Glomerular visceral epithelial cell (primary cell): ENCODE data around the gene DNAJC16.
A peak's percentile ranks its signal among the peaks of the same experiment; 100 is the strongest.
"Not testable (repeated sequence)": the region's sequence is repeated elsewhere in the genome, so short reads cannot be mapped to it uniquely, and the experiment has no call there.

Experiments used
- DNase-seq: peaks from one replicate; pipeline ENCODE4 v3.0.0-alpha.2; 2016; ENCODE audit errors: extremely low spot score

The DNAJC16 gene

DNA sequence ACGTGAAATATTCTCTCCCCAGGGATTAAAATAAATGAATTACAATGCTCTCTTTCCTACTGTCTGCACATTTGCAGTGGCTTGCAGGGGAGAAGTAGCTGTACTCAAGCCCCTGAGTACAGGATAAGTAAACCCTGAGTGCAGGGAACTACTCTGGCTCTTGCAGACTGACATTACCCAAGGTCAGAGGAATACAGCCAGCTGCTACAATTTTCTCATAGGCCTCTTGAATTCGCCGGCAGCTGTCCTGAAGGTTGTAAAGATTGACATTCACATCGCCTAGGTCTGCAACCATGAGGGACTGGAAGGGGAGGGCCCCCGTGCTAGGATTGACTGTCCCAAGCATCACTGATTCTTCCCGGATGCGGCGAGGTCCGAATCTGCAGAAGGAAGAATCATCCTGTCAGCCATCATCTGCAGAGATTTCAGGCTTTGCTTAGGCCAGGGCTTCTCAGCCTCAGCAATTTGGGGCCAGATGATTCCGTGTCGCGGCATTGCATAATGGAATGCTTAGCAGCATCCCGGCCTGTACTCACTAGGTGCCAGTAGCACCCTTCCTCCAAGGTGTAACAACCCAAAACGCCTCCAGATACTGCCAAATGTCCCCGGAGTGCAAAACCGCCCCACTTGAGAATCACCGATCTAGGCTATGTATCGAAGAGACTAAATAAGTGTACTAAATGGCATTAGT lies 56.5 kb downstream of the DNAJC16 start:
- DNase-seq = no peak

DNA sequence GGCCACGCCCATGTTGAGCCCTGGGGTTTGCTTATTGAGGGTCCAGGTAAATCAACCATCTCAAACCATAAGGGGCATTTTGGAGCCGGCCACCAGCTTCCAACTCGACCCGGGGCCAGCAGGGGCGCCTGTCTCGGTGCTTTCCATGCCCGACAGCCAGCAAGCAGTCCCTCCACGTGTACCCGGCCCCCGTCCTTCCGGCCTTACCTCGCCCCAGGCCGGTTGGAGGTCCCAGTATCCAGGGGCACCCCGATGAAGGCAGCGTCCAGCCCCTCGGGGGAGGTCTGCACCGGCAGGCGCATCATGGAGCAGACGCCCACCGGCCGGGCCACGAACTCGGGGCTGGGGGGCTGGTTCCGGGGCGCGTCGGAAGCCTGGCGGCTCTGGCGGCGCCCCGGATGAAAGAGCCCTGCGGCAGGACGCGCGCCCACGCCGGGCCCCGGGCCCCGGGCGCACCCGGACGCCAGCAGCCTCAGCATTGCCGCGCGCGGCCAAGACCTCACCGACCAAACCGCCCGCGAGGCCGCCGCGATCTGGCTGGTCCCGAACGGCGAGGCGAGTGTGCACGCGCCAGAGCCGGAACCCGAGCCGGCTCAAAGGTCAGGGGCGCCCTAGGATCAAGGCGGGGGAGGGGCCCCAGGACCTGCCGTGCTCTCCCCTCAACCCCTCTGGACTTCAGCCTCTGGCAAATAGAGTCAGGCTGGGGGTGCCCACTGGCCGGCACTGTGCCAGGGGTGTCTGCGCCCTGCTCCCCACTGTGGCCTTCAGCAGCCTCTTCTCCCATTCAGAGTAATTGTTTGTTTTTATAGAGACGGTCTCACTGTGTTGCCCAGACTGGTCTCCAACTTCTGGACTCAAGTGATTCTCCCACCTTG lies 58.1 kb downstream of the DNAJC16 start, which contains the start of gene AGMAT:
Gene AGMAT (minus strand): TSS at position 563 of the 875 bp plus-strand sequence. CDS start 84 bp downstream, at position 479.
- DNase-seq = no peak

DNA sequence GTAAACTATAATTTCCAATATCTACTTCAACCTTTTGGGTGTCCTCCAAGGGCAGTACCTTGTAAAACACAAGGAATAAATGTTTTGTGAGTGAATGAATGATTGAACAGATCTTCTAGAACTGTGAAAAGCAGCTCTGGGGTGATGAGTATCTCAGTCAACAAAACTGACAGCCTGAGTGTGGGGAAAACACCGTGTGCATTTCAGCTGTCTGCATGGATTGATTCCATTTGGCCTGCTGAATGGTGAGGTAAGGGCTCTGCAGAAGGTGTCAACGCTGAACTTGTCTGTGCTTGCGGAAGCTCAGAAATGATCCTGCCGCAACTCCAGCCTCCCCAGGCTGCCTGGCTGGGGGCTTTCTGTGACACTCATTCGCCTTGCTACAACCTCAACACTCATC lies 65.6 kb downstream of the DNAJC16 start:
- no peak for DNase-seq

DNA sequence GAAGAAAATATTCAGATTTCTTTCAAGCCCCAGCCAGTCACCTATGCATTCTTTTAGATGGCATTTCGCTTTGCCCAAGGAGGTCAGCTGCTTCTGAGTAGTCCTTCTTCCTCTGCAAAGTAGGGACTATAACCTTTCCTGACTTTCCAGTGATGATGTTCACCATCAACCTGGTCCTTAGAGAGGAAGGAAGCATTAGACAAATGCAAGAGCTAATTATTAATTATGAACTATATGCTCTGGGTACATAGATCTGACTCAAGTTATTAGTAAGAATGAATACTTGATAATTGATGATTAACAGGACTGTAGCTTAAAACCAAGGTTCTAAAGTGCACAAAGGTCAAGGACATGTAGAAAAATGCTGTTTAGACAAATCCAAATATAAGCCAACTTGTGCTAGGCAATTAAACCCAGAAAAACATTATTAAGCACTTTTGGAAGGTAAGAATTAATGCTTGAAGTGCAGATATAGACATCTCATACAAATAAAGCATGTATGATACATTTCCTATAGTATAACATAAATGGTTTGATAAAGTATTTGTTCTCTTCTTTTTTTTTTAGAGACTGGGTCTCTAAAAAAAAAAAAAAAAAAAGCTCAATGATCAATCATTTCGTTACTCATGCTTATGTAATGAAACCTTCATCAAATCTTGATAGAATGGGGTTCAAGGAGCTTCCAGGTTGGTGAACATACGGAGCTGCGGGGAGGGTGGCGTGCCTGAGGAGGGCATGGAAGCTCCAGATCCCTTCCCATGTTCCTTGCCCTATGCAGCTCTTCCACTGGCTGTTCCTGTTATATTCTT lies 69.4 kb downstream of the DNAJC16 start:
- DNase-seq = no peak

DNA sequence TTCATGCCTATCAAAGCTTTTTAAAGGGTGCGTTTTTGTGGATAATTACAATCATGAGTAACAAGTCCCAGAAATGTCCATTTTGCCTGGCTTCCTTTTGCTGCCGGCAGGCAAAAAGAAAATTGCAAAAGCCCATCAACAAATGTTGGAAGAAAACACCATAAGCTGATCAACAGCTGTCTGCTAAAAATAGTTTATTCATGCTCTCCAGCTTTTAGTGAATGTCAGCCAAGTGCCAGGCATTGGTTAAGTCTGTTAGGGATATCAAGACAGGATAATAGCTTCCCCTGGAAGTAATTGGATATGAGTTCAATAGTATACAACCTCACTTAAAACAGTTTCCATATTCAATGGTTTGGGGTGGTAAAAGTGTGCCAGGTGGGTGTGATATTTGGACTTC lies 71.8 kb downstream of the DNAJC16 start:
- DNase-seq = no peak

DNA sequence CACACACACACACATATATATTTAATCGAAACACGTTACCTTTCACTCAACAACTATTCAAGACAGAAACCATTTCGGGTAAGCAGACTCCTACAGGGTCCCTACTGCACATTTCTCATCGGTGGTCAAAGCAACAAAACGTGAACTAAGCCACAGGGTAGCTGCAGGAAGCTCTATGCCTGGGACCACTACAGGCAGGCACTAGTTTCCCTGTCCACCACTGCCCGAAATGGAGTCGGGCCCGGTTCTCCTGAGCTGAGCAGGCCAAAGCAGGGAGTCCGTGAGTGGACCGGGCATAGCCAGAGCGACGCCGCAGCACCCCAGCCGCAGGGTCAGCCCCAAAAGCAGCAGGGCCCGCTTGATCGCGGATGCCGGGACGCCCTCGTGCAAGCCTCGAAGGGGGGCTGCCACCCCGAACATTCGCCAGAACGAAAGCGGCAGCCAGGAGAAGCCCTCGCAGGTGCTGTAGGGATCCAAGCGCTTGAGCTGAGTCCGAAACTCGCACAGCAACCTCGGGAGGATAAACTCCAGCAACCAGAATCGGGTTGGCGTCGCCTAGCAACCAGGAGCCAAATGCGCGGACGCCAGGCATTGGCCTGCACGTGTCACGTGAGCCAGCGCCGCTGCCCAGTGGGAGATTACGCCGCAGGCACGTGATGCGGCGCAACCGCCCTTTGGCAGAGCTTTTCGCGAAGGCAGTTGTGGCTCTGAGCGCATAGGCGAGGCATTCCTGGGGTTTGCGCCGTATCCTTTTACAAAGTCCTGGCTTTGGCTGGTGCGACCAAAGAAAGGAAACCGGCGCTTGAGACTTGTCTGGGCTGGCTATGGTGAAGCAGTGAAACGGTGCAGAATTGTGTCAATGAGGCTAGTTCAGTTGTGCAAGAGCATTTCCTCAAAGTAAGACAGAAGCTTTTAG lies 76.7 kb downstream of the DNAJC16 start:
- peak; percentile 93 for DNase-seq

DNA sequence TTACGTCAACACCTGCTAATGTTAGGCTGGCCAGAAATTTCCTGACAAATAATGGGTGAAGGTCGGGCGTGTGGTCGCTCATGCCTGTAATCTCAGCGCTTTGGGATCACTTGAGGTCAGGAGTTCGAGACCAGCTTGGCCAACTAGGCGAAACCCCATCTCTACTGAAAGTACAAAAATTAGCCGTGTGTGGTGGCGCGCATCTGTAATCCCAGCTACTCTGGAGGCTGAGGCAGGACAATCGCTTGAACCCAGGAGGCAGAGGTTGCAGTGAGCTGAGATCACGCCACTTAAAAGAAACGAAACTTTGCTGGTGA lies 77.3 kb downstream of the DNAJC16 start:
- not testable (repeated sequence) for DNase-seq

DNA sequence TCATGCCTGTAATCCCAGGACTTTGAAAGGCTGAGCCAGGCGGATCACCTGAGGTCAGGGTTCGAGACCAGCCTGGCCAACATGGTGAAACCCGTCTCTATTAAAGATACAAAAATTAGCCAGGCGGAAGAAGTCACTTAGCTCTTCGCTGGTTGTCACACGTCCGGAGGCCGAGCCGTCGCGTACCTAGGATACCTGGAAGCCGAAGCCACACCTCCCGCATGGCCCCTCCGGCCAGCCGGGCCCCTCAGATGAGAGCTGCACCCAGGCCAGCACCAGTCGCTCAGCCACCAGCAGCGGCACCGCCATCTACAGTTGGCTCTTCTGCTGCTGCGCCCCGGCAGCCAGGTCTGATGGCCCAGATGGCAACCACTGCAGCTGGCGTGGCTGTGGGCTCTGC lies 77.8 kb downstream of the DNAJC16 start:
- DNase-seq = not testable (repeated sequence)

DNA sequence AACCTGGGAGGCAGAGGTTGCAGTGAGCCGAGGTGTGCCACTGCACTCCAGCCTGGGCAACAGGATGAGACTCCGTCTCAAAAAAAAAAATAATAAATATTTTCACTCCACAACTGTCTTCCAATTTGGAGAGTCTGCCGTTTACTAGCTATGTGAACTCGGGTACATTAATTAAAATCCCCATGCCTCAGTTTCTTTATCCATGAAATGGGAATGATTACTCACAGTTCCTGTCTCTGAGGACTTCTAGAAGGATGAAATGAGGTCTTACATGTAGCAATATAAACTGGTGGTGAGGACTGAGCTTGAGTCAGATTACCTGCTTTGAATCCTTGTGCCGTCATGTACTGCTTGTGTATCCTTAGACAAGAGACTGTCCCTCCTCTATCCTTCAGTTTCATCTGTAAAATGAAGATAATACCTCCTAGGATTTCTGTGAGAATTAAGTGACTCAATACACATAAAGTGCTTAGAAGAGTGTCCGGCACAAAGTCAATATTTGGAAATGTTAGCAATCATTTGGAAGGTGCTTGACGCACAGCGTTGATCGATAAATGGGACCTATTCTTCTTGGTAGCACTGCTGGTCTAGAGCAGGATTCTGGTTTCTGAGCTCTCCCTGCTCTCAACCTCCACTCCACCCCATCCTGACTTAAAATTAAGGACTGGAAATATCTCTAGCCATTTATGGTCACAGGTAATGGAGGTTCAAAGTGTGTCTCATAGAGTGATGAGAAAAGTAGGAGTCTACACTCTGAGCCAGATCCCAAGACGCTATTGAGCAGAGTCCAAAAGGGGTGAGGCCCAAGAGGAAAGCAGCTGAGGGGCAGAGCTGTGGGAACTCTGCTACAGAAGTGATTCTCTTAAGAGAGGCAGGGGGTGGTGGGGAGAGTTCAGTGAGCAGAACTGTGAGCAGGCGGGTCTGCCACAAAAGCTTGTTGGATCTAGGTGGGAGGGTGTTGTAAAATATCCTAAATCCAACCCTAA lies 79.0 kb downstream of the DNAJC16 start:
- no peak for DNase-seq

DNA sequence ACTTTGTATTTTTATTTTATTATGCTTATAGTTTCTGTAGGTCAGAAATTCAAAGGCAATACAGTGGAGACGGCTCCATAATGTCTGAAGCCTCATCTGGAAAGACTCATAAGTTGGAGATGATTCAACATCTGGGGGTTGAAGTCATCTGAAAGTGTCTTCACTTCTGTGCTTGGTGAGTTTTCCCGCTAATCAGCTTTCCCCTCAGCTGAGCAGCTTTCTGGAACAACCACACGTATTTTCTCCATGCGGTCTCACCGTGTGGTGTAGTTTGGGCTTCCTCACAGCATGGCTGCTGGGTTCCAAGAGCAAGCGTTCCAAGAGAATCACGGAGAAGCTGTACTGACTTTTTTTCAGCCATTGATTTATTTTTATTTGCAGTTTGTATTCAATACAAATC lies 83.0 kb downstream of the DNAJC16 start:
- DNase-seq = no peak

DNA sequence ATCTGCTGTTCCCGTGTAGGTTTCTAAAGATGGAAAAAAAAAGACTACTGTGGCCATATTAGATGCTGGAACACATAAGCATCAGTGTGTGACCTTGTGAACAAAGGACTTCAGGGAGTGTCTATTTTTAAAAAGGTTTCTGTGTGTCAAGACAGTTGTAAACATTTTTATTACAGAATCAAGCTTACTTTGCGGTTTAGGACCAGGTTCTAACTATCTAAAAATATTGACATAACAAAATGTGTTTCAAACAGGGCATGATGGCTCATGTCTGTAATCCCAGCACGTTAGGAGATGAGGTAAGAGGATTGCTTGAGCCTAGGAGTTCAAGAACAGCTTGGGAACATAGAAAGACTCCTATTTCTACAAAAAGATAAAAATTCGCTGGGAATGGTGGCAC lies 83.5 kb downstream of the DNAJC16 start:
- no peak for DNase-seq

DNA sequence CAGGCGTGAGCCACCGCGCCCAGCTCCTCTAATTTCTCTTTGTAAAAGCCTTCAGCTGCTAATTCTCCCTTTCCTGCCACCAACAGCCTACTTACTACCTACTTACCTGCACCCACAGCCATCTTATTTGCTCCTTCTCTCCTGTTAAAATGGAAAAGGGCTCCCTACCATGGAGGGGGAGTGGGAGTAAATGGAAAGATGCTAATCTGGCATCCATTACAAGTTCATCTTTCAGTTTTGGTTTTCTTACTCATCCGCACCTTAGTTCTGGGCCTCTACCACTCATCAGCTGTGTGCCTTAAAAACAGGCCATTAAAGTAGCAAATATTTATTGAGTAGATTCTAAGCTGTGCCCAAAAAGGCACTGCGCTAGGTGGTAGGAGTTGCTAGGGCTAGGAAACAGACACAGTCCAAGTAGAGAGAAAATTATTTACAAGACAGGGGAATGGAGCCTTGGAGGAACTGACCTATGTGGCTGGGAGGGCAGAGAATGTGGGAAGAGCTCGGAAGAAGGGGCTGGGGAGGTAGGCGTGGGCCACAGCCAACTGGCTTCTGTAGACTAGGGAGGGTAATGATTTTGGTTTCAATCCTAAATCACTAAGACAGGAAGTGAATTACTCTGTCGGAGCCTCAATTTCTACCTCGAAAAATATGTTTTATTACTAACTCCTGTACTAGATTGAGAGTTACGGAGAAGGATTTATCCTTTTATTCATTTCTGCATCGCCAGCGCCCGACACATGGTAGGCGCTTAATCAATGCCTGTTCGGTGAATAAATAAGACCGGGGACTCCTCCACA lies 89.9 kb downstream of the DNAJC16 start:
- no peak for DNase-seq

DNA sequence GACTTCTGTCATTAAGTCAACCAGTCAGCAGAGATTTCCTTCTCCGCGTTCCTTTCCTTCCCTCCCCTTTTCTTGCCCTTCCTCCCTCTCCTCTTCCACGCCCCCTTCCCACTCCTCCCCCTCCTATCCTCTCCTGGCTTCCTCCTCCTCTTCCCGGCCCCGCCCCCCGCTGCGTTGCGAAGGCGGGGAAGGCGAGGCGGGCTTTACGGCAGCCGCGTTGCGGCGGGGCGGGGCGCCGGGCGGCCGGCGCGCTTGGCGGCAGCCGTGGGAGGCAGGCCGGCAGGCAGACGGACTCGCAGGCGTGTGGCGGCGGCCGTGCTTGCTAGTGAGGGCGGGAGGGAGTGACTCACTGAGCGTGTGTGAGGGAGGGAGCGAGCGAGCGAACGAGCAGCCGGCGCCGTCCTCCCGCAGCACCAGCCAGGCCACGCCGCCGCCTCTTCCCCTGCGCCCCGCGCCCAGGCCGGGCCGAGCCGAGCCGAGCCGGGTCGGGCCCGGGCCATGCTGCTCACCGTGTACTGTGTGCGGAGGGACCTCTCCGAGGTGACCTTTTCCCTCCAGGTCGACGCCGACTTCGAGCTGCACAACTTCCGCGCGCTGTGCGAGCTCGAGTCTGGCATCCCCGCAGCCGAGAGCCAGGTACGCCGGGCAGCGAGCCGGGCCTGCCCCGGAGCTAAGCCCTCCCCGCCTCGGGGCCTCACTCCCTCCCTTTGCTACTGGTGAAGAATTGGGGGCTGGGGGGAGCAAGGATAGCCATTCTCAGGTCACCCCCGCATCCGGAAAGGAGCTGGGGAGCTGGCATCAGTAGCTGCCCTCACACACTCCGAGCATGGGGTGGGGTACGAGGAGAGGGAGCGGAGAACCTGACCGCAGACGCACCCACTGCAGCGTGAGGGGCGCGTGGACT lies 90.8 kb downstream of the DNAJC16 start, which contains the start of gene DDI2:
Gene DDI2 (plus strand): TSS at position 286 of the 904 bp plus-strand sequence. CDS start 213 bp downstream, at position 499.
- DNase-seq = peak; percentile 99

DNA sequence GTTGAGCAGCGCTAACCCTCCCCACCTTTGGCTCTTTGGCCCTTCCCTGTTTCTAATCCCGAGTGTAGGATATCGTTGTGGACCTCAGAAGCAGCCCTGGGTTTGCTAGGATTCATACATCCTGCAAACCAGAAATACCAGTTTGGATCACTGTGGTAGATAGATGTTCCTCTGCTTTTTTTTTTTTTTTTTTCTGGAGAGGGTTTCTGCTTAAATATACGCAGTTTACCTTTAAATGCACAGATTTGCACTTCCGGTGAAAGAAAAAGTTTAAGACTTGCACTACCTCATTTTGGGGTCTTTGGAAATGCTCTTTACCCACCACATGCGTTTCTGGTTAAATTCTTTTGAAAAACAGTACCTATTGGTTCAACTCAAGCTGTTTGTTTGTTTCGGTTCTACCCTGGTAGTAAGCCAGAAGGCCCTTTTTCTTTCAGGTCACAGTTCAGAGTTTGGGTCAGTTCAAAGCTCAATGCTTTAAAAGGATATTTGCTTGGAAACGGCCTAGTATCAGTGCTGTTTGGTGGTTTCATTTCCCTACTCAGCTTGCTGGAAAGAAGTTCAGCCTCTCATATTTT lies 91.5 kb downstream of the DNAJC16 start:
- peak; percentile 15 for DNase-seq

DNA sequence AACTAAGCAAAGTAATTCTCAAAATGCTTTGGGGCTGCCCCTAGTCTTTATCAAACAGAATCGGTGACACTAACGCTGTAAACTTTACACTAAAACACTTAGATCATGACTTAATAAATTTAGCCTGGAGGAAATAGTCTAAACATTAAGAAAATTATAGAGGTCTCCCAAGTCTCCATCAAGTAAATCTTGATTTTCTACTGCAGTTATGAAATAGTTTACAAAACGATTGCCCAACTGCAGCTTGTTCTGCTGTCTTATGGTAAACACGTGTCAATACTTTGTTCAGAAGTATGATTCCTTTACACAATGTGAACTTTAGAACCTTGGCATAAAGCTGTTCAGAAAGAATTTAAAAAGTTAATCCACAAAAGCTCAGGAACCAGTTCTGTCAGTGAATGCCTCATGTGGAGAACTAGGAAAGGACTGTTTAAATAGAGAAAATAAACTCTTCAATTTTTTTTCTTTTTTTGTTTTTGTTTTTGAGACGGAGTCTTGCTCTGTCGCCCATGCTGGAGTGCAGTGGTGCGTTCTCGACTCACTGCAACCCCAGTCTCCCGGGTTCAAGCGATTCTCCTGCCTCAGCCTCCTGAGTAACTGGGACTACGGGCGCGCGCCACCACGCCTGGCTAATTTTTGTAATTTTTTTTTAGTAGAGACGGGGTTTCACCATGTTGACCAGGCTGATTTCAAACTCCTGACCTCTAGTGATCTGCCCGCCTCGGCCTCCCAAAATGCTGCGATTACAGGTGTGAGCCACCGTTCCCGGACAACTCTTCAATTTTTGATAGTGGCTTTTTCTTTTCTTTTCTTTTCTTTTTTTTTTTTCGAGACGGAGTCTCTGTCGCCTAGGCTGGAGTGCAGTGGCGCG lies 92.2 kb downstream of the DNAJC16 start:
- no peak for DNase-seq

DNA sequence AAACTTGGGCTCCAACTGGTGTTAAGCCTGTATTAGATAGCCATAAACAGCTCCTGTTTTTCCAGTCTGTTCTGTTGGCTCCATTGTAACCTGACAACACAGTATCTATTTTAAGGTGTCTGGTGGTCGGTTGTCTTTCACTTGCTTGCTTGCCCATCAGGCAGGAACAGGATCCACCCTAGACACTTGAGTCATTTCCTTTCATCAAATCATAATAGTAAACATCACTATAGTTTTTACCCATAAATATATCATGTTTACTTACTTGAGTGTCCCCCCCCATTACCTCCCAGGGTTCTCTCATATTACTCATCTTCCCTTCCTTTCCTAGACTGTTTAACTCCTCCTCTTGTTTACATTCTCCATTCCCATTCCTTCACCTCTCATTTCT lies 93.5 kb downstream of the DNAJC16 start:
- DNase-seq = peak; percentile 20
